HL-60/S4 treated with phorbol 12-myristate 13-acetate at 8.2 ng/mL for 4 days and 3 days (cell line): ENCODE results near the gene SEC14L5.
"Not testable (repeated sequence)": the region's sequence is repeated elsewhere in the genome, so short reads cannot be mapped to it uniquely, and the experiment has no call there.

ENCODE experiments used
- in situ Hi-C: fragments of 300-500 bp; cut with MboI; formaldehyde crosslinking; loops from 2 replicates; pipeline ENCODE4 v1.15.0; 2022; ENCODE audit warnings: low sequenced_read_pairs

The SEC14L5 gene

GRCh38 chr16:4948903-4949766, 9.0 kb upstream of the SEC14L5 start:
- in situ Hi-C loops: no loop called here

GRCh38 chr16:4949986-4950385, 8.1 kb upstream of the SEC14L5 start:
- in situ Hi-C loops: no loop called here

GRCh38 chr16:4951583-4951982, 6.5 kb upstream of the SEC14L5 start:
- in situ Hi-C loops: not testable (repeated sequence)

- in situ Hi-C loops: no loop called here
These were observed 3.4 kb upstream of the SEC14L5 start for GRCh38 chr16:4954714-4955113.

- in situ Hi-C loops: no loop called here
These were observed 760 bp upstream of the SEC14L5 start for GRCh38 chr16:4957420-4957719.

- in situ Hi-C loops: no loop called here
These were observed 644 bp downstream of the SEC14L5 start for GRCh38 chr16:4958510-4959438.

GRCh38 chr16:4960579-4960978, 2.4 kb downstream of the SEC14L5 start:
- in situ Hi-C loops: no loop called here

GRCh38 chr16:4962716-4963115, 4.6 kb downstream of the SEC14L5 start:
- in situ Hi-C loops: no loop called here

- in situ Hi-C loops: not testable (repeated sequence)
These were observed 5.4 kb downstream of the SEC14L5 start for GRCh38 chr16:4963527-4963926.

- in situ Hi-C loops: no loop called here
These were observed 8.8 kb downstream of the SEC14L5 start for GRCh38 chr16:4966736-4967453.

GRCh38 chr16:4968278-4968677, 10.1 kb downstream of the SEC14L5 start:
- in situ Hi-C loops: not testable (repeated sequence)

- in situ Hi-C loops: no loop called here
These were observed 10.9 kb downstream of the SEC14L5 start for GRCh38 chr16:4968879-4969483.

GRCh38 chr16:4970010-4970409, 11.9 kb downstream of the SEC14L5 start:
- in situ Hi-C loops: no loop called here

- in situ Hi-C loops: no loop called here
These were observed 14.9 kb downstream of the SEC14L5 start for GRCh38 chr16:4972938-4973587.

- in situ Hi-C loops: no loop called here
These were observed 17.9 kb downstream of the SEC14L5 start for GRCh38 chr16:4976079-4976478.

- in situ Hi-C loops: no loop called here
These were observed 18.5 kb downstream of the SEC14L5 start for GRCh38 chr16:4976611-4977145.

- in situ Hi-C loops: no loop called here
These were observed 21.0 kb downstream of the SEC14L5 start for GRCh38 chr16:4979164-4979563.

- in situ Hi-C loops: no loop called here
These were observed 21.9 kb downstream of the SEC14L5 start for GRCh38 chr16:4979736-4980660.

- in situ Hi-C loops: no loop called here
These were observed 22.6 kb downstream of the SEC14L5 start for GRCh38 chr16:4980691-4981090.
